Posterior vena cava (tissue), 2 donors: Measurements from ENCODE around the gene SERPINB12. TPM values are rescaled to one million over a fixed set of nuclear protein-coding genes. Genes with fewer than 3 reads are reported as not detected.

Experiments
- DNase-seq: peaks from one replicate; pipeline ENCODE4 v3.0.0-alpha.2; 2020; ENCODE audit warnings: low spot score
- intact Hi-C, 2 donors: fragments of 100-400 bp; cut with DNase I; formaldehyde crosslinking; loops; one replicate each; pipeline versions ENCODE4 v1.14.1 to v1.14.2; 2022 to 2023
- long read RNA-seq, 2 donors: library from polyadenylated mRNA; unstranded; transcript quantifications; one replicate each; pipeline ENCODE4 v2.0.0, GENCODE V29; 2020 to 2021
- total RNA-seq, 2 donors: library from RNA; stranded (reverse); fragmentation: NEBNext Ultra II Directional; extraction: Animal tissue kit (Norgen Biotek cat#: 25700); gene quantifications; one replicate each; pipeline ENCODE4 v1.2.1, GENCODE V29; 2021
- donor health status: DM: yes; HTN: yes; CAD: no.
- donor health status: DM: yes; HTN: yes; CAD: no.

The SERPINB12 gene
- not detected for total RNA-seq
- long read RNA-seq, donor 1, result 0 reads
- long read RNA-seq, donor 2, result 0 reads

- DNase-seq, result no peak
- intact Hi-C loops, result no loop called here
Observed at GRCh38 chr18:63542069-63542468, at the start of gene SERPINB12. SERPINB12 (plus strand) TSS chr18:63542369; CDS start chr18:63556160, 13,791 bp downstream.

- DNase-seq, result no peak
- intact Hi-C loops, result no loop called here
Observed at GRCh38 chr18:63492851-63493250, 49.3 kb upstream of the SERPINB12 start.

GRCh38 chr18:63495675-63496074 is 46.5 kb upstream of the SERPINB12 start:
- DNase-seq, result no peak
- intact Hi-C loops, result no loop called here

GRCh38 chr18:63505566-63506335 is 36.4 kb upstream of the SERPINB12 start:
- intact Hi-C loops, result no loop called here
- DNase-seq, result no peak

- no peak for DNase-seq
- intact Hi-C loops, result no loop called here
Observed at GRCh38 chr18:63506336-63506646, 35.9 kb upstream of the SERPINB12 start.

GRCh38 chr18:63508596-63508995 is 33.6 kb upstream of the SERPINB12 start:
- intact Hi-C loops, result no loop called here
- DNase-seq, result no peak

GRCh38 chr18:63511285-63511684 is 30.9 kb upstream of the SERPINB12 start:
- no peak for DNase-seq
- intact Hi-C loops, result loop anchor here in 1 of 2 donors (10.0 kb wide), 2 partner anchors 64 to 334 kb away; no protein-coding TSS in a partner anchor

GRCh38 chr18:63514326-63514725 is 27.8 kb upstream of the SERPINB12 start:
- intact Hi-C loops, result loop anchor here in 1 of 2 donors (10.0 kb wide), 2 partner anchors 60 to 330 kb away; no protein-coding TSS in a partner anchor
- no peak for DNase-seq

GRCh38 chr18:63514888-63515678 is 27.1 kb upstream of the SERPINB12 start:
- no peak for DNase-seq
- intact Hi-C loops, result loop anchor here in 1 of 2 donors (10.0 kb wide), 2 partner anchors 60 to 330 kb away; no protein-coding TSS in a partner anchor

GRCh38 chr18:63515801-63516200 is 26.4 kb upstream of the SERPINB12 start:
- intact Hi-C loops, result loop anchor here in 1 of 2 donors (10.0 kb wide), 2 partner anchors 59 to 329 kb away; no protein-coding TSS in a partner anchor
- no peak for DNase-seq

GRCh38 chr18:63518178-63519012 is 23.8 kb upstream of the SERPINB12 start:
- no peak for DNase-seq

GRCh38 chr18:63520053-63520685 is 22.0 kb upstream of the SERPINB12 start:
- intact Hi-C loops, result no loop called here
- no peak for DNase-seq

More at GRCh38 chr18:63518178-63519012, 23.8 kb upstream of the SERPINB12 start:
- intact Hi-C loops, result loop anchor here in 1 of 2 donors (10.0 kb wide), 2 partner anchors 56 to 326 kb away; no protein-coding TSS in a partner anchor

- DNase-seq, result no peak
- intact Hi-C loops, result no loop called here
Observed at GRCh38 chr18:63523660-63524059, 18.5 kb upstream of the SERPINB12 start.

- intact Hi-C loops, result no loop called here
- no peak for DNase-seq
Observed at GRCh38 chr18:63527251-63527650, 14.9 kb upstream of the SERPINB12 start.

GRCh38 chr18:63528863-63529492 is 13.2 kb upstream of the SERPINB12 start:
- intact Hi-C loops, result no loop called here

GRCh38 chr18:63532471-63532870 is 9.7 kb upstream of the SERPINB12 start:
- intact Hi-C loops, result no loop called here
- no peak for DNase-seq

More at GRCh38 chr18:63528863-63529492, 13.2 kb upstream of the SERPINB12 start:
- no peak for DNase-seq

GRCh38 chr18:63534615-63535014 is 7.6 kb upstream of the SERPINB12 start:
- intact Hi-C loops, result no loop called here
- DNase-seq, result no peak

GRCh38 chr18:63539904-63540510 is 2.2 kb upstream of the SERPINB12 start:
- no peak for DNase-seq
- intact Hi-C loops, result no loop called here
